A673 (cell line): ENCODE data around the gene FNDC11. TPM values are rescaled to one million over a fixed set of nuclear protein-coding genes. Genes with fewer than 3 reads are reported as not detected.

Experiments
- BruUV-seq: library from RNA; stranded (reverse); fragments of 400-500 nt; replicated peaks from 2 replicates; lab custom pipeline; 2021; lab: Mats Ljungman, UMichigan
- CTCF ChIA-PET: fragments of 300-600 bp; sonication (Branson Sonifier 250); formaldehyde crosslinking; loops from one replicate; lab custom pipeline; 2022; ENCODE audit warnings: antibody characterized with exemption; lab: Charles Lee
- POLR2A ChIA-PET: fragments of 300-600 bp; sonication (Branson Sonifier 250); formaldehyde crosslinking; loops from one replicate; lab custom pipeline; 2022; ENCODE audit warnings: antibody characterized with exemption; ENCODE audit not compliant: low non-redundant PET; lab: Charles Lee
- DNase-seq: peaks from one replicate; pipeline ENCODE4 v3.0.0-alpha.2; 2015; ENCODE audit warnings: low spot score
- H3K27ac ChIP-seq: fragments of 200-600 bp; sonication (generic); 2 replicates; pipeline ENCODE4 v1.5.1; 2016; ENCODE audit warnings: mixed run types, low read depth, mild to moderate bottlenecking, mixed read lengths, antibody characterized with exemption, low read length; ENCODE audit not compliant: poor library complexity, severe bottlenecking
- H3K27me3 ChIP-seq: fragments of 200-600 bp; sonication (generic); replicated peaks from 2 replicates; pipeline ENCODE4 v1.6.1; 2017; ENCODE audit warnings: mixed run types, low read depth, mild to moderate bottlenecking, mixed read lengths, antibody characterized with exemption, low read length; ENCODE audit not compliant: insufficient read depth, poor library complexity
- H3K36me3 ChIP-seq: fragments of 200-600 bp; sonication (generic); 2 replicates; pipeline ENCODE4 v1.6.1; 2016; ENCODE audit warnings: mixed run types, mild to moderate bottlenecking, mixed read lengths, antibody characterized with exemption, low read length; ENCODE audit not compliant: insufficient read depth, poor library complexity, severe bottlenecking
- H3K4me1 ChIP-seq: fragments of 200-600 bp; sonication (generic); 2 replicates; pipeline ENCODE4 v1.6.1; 2017; ENCODE audit warnings: mixed run types, mild to moderate bottlenecking, mixed read lengths, antibody characterized with exemption, low read length; ENCODE audit not compliant: insufficient read depth, poor library complexity, severe bottlenecking
- H3K4me3 ChIP-seq: fragments of 200-600 bp; sonication (generic); 2 replicates; pipeline ENCODE4 v1.5.1; 2016; ENCODE audit warnings: low read depth, mixed run types, mild to moderate bottlenecking, mixed read lengths, low read length; ENCODE audit not compliant: poor library complexity, severe bottlenecking
- H3K9me3 ChIP-seq: fragments of 200-600 bp; sonication (generic); 2 replicates; pipeline ENCODE4 v1.6.1; 2016; ENCODE audit warnings: mixed run types, low read depth, mild to moderate bottlenecking, mixed read lengths, antibody characterized with exemption, low read length; ENCODE audit not compliant: poor library complexity, severe bottlenecking
- CTCF ChIP-seq: fragments of 300-800, 200-600 bp; sonication (generic); conservative IDR thresholded peaks from 2 replicates; pipeline ENCODE4 v1.5.1; 2017; ENCODE audit warnings: low read depth, mild to moderate bottlenecking, antibody characterized with exemption, low read length, moderate library complexity, mixed read lengths
- EZH2 ChIP-seq: fragments of 200-600 bp; sonication (generic); IDR thresholded peaks from 2 replicates; pipeline ENCODE4 v1.6.1; 2017; ENCODE audit warnings: borderline replicate concordance, low read depth, mild to moderate bottlenecking, mixed read lengths, antibody characterized with exemption, low read length; ENCODE audit not compliant: poor library complexity, severe bottlenecking
- intact Hi-C: fragments of 100-400 bp; cut with micrococcal nuclease; formaldehyde crosslinking; loops from one replicate; pipeline ENCODE4 v1.10.0; 2022; ENCODE audit not compliant: unreplicated experiment
- total RNA-seq: library from RNA; stranded (reverse); gene quantifications from 2 replicates; pipeline ENCODE4 v1.2.3, GENCODE V29; 2021

FNDC11 gene
- total RNA-seq, 1 experiment from 2014 or later: 0.21 TPM

- H3K27ac ChIP-seq: no peak overlapping the region
- ChIA-PET CTCF (no interaction called here), POLR2A (no interaction called here)
- TF ChIP-seq CTCF (no peak), EZH2 (no peak)
- no TSS peak for BruUV-seq
- no peak overlapping the region for H3K4me3 ChIP-seq
- no peaks in the 10 kb centered on the region for H3K4me1 ChIP-seq
- DNase-seq: no peak
- intact Hi-C loops: no loop called here
- H3K27me3 ChIP-seq: no peaks in the 10 kb centered on the region
- H3K36me3 ChIP-seq: no peaks in the 10 kb centered on the region
- no peaks in the 10 kb centered on the region for H3K9me3 ChIP-seq
Measured at GRCh38 chr20:63562461-63563224, 8.7 kb downstream of the FNDC11 start.

- Histone ChIP-seq H3K4me1 (no peaks in the 10 kb centered on the region), H3K4me3 (no peak overlapping the region), H3K27ac (no peak overlapping the region), H3K36me3 (no peaks in the 10 kb centered on the region), H3K9me3 (no peaks in the 10 kb centered on the region), H3K27me3 (no peaks in the 10 kb centered on the region)
- no peak for DNase-seq
- CTCF ChIA-PET: no interaction called here
- intact Hi-C loops: no loop called here
- TF ChIP-seq EZH2 (no peak), CTCF (no peak)
- BruUV-seq: no TSS peak
- POLR2A ChIA-PET: interaction anchor here (0.6 kb wide), 1 partner anchor 255 kb away, joined by 5 read pairs; no protein-coding TSS in a partner anchor
Measured at GRCh38 chr20:63563225-63563935, 9.4 kb downstream of the FNDC11 start.

GRCh38 chr20:63564036-63564810 is 10.3 kb downstream of the FNDC11 start:
- intact Hi-C loops: no loop called here
- no peak for DNase-seq
- H3K9me3 ChIP-seq: no peaks in the 10 kb centered on the region
- no peaks in the 10 kb centered on the region for H3K36me3 ChIP-seq
- CTCF ChIA-PET: no interaction called here
- POLR2A ChIA-PET: no interaction called here
- H3K4me1 ChIP-seq: no peaks in the 10 kb centered on the region
- no peak overlapping the region for H3K4me3 ChIP-seq
- no peak overlapping the region for H3K27ac ChIP-seq
- H3K27me3 ChIP-seq: no peaks in the 10 kb centered on the region
- no TSS peak for BruUV-seq
- TF ChIP-seq EZH2 (no peak), CTCF (no peak)
